Left hindlimb (tissue), 1 donor: Measurements from ENCODE around the gene PERCC1.
"Not testable (repeated sequence)": the region's sequence is repeated elsewhere in the genome, so short reads cannot be mapped to it uniquely, and the experiment has no call there.

ENCODE experiments used
- DNase-seq: peaks from one replicate; pipeline ENCODE4 v3.0.0-alpha.2; 2018

PERCC1 gene

DNA sequence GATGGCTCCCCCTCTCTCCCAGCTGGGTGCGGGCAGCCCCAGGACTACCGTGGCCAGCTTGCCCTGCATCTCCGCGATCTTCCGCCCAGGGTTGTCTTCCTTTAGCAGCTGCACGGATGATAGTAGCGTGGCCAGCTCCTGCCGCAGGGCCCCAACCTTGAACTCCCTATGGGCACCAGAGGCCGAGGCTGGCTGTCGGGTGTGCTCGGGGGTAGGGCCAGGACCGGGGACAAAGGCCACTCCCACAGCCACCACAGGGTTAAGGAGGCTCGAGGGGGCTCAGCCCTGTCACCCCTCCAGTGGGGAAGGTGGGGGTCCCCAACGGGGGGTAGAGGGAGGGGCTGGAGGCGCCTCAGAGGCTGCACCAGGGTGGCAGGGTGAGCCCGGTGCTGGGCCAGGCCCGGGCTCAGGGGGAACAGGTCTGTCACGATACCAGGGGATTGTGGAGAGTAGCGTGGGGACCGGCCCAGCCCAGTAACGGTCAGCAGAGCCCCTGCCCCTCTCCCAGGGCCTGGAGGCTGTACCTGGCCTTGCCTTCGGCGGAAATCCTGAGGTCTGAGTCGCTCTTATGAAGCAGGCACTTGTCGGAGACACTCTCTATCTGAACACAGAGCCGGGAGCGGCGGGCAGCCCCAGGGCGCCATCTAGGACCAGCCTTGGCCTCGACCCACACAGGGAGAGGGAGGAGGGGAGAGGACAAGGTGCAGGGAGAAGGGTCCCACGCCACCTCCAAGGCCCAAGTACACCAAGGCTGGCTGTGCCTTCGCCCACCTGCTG, 5.2 kb downstream of the PERCC1 start:
- no peak for DNase-seq

DNA sequence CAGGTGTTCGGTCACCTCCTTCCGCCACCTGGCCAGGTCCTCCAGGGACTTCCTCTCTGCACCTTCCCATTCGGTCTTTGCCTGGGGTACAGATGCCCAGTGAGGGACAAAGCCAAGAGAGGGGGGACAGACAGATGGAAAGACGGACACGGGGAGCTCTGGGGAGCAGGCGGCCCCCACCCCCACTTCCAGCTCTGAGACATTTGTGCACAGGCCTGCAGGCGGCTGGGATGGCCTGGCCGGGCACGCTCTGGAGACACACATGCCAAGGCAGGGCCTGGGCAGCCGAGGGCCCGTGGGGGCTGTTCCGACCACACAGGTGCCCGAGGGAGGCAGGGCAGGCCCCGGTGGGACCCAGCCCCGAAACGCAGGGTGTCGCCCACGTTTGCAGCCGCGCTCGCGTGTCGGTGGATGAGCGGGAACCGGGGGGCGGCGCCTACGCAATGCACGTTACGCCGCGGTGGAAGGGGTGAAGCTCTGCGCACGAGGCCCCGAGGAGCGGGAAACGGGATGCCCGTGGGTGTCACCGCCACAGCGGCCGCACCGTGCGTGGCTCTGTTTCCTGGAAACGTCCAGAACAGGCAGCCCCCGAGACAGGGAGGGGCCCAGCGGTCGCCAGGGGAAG, 6.0 kb downstream of the PERCC1 start:
- no peak for DNase-seq

DNA sequence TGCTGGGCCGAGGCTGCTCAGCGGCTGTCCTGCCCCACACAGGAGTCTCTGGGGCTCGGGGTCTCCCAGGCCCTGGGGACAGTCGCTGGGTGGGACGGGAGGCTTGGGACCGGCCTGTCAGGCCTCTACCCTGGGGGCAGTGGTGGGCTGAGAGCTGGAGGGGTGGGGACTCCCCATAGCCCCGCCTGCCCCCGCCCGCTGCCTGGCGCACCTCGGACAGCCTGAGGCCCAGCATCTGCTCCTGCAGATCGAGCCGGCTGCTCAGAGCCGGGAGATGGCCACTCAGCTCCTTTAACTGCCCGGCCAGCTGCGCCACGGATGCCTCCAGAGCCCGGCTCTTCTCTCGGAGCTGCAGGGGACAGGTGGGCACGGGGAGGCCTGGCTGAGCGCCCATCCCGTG, 6.7 kb downstream of the PERCC1 start:
- no peak for DNase-seq

DNA sequence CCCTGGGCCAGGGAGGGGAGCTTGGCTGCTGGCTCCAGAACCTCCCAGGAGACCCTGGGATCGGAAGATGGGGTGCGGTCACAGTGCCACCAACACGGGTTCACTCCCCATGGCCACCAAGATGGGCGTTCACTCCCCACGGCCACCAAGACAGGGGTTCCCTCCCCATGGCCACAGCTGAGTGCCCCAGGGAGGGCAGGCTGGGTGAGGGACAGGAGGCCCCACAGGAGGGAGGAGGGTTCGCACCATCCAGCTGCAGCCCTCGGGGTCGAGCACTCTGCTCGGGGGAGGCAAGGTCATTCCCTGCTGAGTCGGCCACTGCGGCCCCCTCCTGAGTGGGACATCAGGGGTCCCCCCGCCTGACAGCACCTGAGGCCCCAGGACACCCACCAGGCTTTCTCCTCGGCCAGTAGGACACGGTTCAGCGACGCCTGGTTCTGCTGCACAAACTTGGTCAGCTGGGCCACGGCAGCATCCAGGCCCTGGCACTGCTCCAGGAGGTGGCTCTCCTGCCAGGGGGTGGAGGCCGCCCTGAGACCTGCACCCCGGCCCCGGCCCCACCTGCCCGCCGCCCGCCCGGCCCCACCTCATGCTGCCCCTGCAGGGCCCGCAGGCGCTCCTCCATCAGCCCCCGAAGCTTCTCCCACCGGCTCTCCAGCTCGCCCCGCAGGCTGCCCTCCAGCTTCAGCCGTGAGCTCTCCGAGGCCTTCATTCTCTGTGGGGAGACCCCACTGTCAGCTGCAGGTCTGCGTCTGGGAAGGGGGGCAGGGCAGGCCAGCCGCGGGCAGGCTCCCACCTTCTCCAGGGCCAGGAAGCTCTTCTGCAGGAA, 7.6 kb downstream of the PERCC1 start:
- DNase-seq, result no peak

DNA sequence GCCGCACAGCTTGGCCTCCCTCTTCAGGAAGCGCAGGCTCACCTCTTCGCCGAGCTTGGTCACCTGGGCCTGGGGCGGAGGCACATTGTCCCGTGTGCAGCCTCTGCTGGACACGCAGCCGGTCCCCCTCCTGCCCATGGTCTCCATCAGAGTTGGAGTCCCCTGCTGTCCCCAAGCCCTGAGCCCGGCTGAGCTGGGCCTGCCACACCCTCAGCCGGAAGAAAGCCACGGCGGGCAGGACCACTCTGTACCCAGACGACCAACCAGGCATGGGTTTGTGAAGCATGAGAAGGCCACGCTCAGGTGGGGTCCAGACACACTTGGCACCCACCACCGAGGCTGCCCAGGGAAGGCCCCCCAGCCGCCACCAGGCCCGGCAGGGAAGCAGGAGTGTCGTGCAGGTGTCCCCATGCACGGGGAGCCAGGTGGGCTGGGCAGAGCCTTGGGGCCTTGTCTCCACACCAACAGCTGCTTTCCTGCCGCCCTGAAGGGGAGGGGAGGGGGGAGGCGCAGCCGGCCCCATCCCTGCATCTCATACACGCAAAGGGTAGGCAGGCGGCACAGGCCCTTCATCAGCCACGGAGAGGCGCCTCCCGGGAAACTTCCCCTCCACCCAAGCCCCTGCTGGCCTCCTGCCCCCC, 8.3 kb downstream of the PERCC1 start:
- no peak for DNase-seq

GRCh38 chr16:1439699-1440074, 8.8 kb downstream of the PERCC1 start:
- DNase-seq, result not testable (repeated sequence)

DNA sequence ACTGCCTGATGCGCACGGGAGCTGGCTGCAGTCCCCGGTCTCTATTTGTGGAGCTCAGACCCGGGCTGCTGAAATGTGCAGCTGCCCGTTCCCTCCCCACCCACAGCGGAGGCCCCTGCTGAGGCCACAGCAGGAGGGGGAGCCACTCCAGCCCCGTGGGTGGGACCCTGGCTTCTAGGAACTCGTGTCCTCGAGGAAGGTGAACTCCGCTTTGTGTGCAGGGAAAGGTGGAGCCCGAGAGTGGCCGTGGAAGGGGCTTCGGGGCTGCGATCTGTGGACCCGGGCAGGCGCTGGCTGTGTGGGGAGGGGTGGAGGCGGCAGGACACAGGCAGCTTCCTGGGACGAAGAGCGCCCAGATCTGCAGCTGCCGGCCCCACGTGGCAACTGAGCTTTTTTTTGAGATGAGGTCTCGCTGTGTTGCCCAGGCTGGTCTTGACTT, 10.5 kb downstream of the PERCC1 start:
- DNase-seq, result no peak

DNA sequence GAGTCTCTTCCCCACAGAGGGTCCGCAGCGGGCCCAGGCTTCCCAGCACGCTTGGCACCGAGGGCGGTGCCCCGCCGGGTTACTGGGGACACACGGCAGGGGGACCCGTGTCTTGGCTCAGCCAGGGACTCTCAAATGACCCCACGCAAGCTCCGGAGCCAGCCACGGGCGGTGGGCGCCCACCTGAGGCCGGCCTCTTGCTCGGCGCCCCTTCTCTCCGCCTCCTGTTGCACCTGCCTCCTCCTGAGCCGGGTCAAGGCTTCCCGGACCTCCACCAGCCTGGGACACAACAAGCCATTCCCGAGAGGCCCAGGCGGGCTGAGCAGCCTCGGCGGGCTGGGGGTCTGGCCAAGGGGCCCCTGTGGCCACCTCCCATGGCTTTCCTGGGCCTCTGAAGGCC, 11.8 kb downstream of the PERCC1 start:
- DNase-seq, result no peak

GRCh38 chr16:1443403-1443973, 12.6 kb downstream of the PERCC1 start:
- no peak for DNase-seq

DNA sequence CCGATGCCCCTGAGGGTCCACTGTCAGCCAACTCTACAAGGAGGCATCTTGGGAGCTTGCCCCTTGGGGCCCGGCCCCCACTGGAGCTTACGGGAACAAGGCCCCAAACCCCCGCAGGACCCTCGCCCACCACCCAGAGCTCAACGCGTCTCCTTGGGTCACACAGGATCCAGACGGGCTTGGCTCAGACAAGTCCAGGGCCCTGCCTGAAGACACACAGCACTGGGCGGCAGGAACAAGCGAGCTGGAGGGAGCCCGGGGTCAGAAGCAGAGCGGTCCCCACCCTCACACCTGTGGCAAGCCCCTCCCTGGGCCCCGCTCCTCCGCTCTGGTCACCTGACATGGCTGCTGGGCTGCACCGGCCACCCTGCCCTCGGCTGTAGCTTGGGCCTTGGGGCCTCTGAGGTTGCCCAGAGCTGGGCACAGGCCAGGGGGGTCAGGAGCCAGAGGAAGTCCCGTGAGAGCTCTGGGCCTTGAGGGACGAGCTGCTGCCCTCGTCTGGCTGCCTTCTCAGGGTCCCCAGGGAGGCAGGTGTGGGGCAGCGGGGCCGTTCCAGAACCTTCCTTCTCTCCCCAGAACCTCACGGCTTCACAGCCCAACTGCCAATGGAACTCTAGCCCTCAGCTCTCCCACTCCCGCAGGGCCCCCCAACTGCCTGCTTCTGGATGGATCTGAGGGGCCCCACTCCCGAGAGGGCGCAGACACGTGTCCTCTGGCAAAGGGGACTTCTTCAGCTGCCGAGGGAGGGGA, 13.3 kb downstream of the PERCC1 start, which contains the start of gene CCDC154:
TSS of gene CCDC154 (minus strand) at position 577 of the 750 bp plus-strand sequence. CDS start at position 343, 234 bp downstream.
- DNase-seq, result no peak

DNA sequence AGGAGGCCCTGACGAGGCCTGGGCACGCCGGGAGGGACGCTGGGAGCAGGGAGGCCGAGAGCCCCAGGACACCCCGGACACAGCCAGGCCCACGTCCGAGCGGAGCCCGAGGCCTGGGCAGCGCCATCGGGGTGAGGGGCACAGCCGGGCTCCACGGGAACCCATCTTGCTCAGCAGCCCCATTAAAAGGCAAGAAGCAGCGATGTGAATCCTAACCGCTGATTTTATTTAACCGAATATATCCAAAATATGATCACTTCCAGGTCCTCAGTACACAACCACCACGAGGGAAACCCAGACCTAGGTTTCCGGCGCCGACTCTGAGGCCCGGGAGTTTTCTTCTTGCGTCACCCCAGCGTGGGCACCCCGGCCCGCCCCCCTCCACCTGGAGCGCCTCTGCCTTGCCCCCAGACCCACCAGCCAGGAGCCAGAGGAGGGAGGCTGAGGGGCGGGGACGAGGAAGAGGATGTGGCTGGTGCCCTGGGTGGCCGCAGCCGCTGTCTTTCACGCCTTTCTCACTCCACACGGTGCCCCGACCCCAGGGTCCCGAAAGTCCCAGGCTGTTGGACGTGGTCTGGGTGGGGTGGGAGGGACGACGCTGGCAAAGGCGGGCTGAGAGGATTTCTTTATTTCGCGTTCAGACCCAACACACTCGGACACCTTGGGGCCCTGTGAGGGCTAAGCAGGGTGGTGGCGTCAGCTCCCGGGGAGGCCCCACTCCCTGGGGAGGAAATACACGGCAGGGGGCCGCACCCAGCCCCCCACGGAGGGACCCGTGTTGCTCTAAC, 14.0 kb downstream of the PERCC1 start:
- no peak for DNase-seq

- DNase-seq, result no peak
These were observed 14.8 kb downstream of the PERCC1 start for GRCh38 chr16:1445518-1446203.

DNA sequence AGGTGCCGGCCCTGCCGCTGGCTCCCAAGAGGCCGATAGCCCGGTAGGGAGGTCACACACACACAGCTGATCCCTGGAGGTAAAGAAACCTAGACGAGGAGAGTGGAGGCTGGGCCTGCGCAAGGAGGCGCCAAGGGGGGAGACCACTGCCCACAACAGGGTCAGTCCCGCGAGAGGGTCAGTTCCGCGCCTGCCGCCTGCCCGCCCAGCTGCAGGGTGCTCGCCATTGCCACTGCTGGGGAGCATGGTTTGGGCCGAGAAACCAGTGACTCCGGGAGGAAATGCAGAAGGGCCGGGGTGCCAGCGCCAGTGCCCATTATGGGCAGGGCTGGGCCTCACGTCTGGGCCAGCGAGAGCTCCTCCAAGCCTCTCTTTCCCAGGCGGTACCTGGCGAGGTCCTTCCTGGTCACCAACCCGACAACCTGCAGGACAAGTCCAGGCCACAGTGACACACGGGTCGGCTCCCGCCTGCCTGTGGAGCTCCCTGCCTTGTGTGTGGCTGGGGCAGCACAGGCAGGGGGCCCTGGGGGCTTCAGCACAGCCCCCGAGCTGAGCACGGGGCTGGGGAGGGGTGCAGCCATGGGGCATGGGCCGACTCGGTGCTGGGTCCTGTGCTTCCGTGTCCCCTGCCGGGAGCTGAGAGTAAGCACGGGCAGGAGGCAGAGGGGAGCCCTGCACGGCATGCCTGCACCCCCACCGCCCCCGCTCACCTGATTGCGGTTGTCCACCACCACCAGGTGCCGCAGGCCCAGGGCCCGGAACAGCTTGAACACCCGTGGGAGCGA, 15.6 kb downstream of the PERCC1 start:
- no peak for DNase-seq

DNA sequence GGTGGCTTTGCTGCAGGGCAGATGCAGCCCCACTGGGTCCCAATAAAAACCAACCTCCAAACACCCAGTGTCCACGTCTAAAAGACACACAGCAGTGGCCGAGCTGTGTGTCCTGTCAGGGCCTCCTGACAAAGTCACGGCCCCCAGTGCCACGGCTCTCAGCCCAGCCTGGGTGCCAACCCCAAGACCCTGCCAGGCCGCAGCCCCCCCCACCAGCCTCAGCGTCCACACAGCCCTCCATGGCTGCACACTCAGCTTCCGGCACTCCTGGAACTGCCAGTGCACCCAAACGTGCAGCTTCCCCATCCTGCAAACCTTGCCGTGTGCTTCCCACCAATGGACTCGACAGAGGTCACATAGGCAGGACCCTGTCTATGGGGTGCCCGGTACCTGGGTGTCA, 17.1 kb downstream of the PERCC1 start:
- DNase-seq, result no peak

- DNase-seq, result no peak
These were observed 17.7 kb downstream of the PERCC1 start for GRCh38 chr16:1448536-1449116.

- no peak for DNase-seq
These were observed 18.4 kb downstream of the PERCC1 start for GRCh38 chr16:1449201-1449788.

DNA sequence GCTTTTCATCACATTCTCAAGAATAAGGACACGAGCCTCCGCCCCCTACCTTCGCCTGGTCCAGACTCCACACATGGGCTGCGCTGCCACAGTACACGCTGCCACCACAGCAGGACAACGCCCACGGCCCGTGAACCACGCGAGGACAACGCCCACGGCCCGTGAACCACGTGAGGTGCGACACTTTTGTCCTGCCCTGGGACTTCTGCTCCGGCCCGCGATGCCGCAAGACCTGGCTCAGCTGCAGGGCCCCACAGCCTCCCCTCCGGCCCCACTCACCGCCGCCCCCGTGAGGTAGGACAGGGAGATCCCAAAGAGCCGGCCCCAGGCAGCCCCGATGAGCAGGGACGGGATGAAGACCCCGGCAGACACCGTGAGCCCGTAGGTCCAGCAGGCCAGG, 19.3 kb downstream of the PERCC1 start:
- DNase-seq, result no peak

DNA sequence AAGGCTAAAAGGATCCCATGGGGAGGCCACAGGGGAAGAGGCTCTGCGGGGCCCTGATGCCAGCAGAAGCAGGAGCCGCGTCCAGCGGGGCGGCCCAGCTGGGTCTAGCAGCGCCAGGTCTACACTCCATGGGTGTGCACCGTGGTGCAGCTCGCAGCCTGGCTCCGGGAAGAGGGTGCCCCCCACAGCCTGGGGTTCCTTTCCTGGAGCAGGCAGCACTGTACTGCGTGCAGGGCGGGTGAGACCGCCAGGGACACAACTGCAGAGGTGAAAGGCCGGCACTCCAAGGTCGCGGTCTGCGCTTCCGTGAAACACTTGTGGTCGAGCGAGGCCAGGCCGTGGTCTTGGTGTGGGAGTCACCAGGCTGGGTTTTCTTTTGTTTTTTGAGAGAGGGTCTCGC, 20.0 kb downstream of the PERCC1 start:
- no peak for DNase-seq
